Liver (tissue), 3 donors: ENCODE data around the gene SH2D3C.

Experiments
- EGR1 ChIP-seq, 2 donors: IDR thresholded peaks; 2 replicates each; pipeline ENCODE4 v1.6.1; 2016 to 2018; ENCODE audit warnings: antibody characterized with exemption in 2 of 2, low read depth in 2 of 2
- FOXA1 ChIP-seq: IDR thresholded peaks from 2 replicates; pipeline ENCODE4 v1.6.1; 2016; ENCODE audit warnings: antibody characterized with exemption
- GABPA ChIP-seq, 2 donors: IDR thresholded peaks in 1 of 2; conservative IDR thresholded peaks in 1 of 2; 2 replicates each; pipeline ENCODE4 v1.6.1; 2016; ENCODE audit warnings: antibody characterized with exemption in 2 of 2, mild to moderate bottlenecking in 1 of 2, moderate library complexity in 1 of 2
- NR2F2 ChIP-seq: IDR thresholded peaks from 2 replicates; pipeline ENCODE4 v1.6.1; 2016; ENCODE audit warnings: antibody characterized with exemption
- RAD21 ChIP-seq, 2 donors: IDR thresholded peaks; 2 replicates each; pipeline ENCODE4 v1.6.1; 2016; ENCODE audit warnings: antibody characterized with exemption in 2 of 2, mild to moderate bottlenecking in 2 of 2
- REST ChIP-seq: IDR thresholded peaks from 2 replicates; pipeline ENCODE4 v1.6.1; 2016; ENCODE audit warnings: antibody characterized with exemption, mild to moderate bottlenecking
- RXRA ChIP-seq, 2 donors: IDR thresholded peaks; 2 replicates each; pipeline ENCODE4 v1.6.1; 2017 to 2018; ENCODE audit warnings: antibody characterized with exemption in 2 of 2, mild to moderate bottlenecking in 1 of 2
- TAF1 ChIP-seq: conservative IDR thresholded peaks from 2 replicates; pipeline ENCODE4 v1.6.1; 2016; ENCODE audit warnings: antibody characterized with exemption, mild to moderate bottlenecking
- YY1 ChIP-seq: IDR thresholded peaks from 2 replicates; pipeline ENCODE4 v1.6.1; 2016; ENCODE audit warnings: antibody characterized with exemption, mild to moderate bottlenecking
- ZBTB33 ChIP-seq: IDR thresholded peaks from 2 replicates; pipeline ENCODE4 v1.6.1; 2016; ENCODE audit warnings: antibody characterized with exemption
- TF ChIP-seq, protein P1 (sequence below): fragments of 150-350 bp; IDR thresholded peaks from 2 replicates; pipeline ENCODE4 v1.5.1; 2017; ENCODE audit warnings: improper control_type of control experiment, low read depth, low read length; ENCODE audit not compliant: missing input control
- donor health status: healthy.
- donor health status: healthy.

GRCh38 chr9:127790094-127790855 lies 11.8 kb upstream of the SH2D3C start:
- TF ChIP-seq, protein P1, sequence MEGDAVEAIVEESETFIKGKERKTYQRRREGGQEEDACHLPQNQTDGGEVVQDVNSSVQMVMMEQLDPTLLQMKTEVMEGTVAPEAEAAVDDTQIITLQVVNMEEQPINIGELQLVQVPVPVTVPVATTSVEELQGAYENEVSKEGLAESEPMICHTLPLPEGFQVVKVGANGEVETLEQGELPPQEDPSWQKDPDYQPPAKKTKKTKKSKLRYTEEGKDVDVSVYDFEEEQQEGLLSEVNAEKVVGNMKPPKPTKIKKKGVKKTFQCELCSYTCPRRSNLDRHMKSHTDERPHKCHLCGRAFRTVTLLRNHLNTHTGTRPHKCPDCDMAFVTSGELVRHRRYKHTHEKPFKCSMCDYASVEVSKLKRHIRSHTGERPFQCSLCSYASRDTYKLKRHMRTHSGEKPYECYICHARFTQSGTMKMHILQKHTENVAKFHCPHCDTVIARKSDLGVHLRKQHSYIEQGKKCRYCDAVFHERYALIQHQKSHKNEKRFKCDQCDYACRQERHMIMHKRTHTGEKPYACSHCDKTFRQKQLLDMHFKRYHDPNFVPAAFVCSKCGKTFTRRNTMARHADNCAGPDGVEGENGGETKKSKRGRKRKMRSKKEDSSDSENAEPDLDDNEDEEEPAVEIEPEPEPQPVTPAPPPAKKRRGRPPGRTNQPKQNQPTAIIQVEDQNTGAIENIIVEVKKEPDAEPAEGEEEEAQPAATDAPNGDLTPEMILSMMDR = no peak
- TF ChIP-seq TAF1 (no peak), EGR1 (IDR thresholded peaks at IDR 0.05; ENCODE audit: low read depth in 2 of 2) (no peak), ZBTB33 (no peak), RAD21 (IDR thresholded peaks at IDR 0.05) (peak in 1 of 2 donors; percentile 23), RXRA (IDR thresholded peaks at IDR 0.05) (peak; percentile 62 to 77), REST (peak; percentile 23), YY1 (peak; percentile 81), NR2F2 (peak; percentile 75), GABPA (IDR thresholded peaks at IDR 0.05 in 1 of 2, conservative IDR thresholded peaks at IDR 0.05 in 1 of 2) (no peak), FOXA1 (no peak)
